Mononuclear cell (primary cell): ENCODE measurements around the gene ADD1. TPM values are rescaled to one million over a fixed set of nuclear protein-coding genes. Genes with fewer than 3 reads are reported as not detected.

Source experiments
- H3K27me3 ChIP-seq: 2 replicates; pipeline ENCODE4 v1.6.0; 2011; ENCODE audit warnings: low read length, control low read depth; ENCODE audit not compliant: insufficient read depth
- H3K4me1 ChIP-seq: 2 replicates; pipeline ENCODE4 v1.5.1; 2011; ENCODE audit warnings: mild to moderate bottlenecking, low read length, control low read depth; ENCODE audit not compliant: insufficient read depth
- H3K4me3 ChIP-seq: 2 replicates; pipeline ENCODE4 v1.5.1; 2011; ENCODE audit warnings: mild to moderate bottlenecking, low read length, moderate library complexity
- H3K9me3 ChIP-seq: 2 replicates; pipeline ENCODE4 v1.5.1; 2011; ENCODE audit warnings: low read depth, mild to moderate bottlenecking, control low read depth, low read length
- total RNA-seq: library from RNA; depleted of rRNA; stranded (reverse); fragments of >200 nt; gene quantifications from one replicate; pipeline ENCODE4 v1.2.3, GENCODE V29; 2012

ADD1 gene
- total RNA-seq, 1 donor, result 147 TPM

DNA sequence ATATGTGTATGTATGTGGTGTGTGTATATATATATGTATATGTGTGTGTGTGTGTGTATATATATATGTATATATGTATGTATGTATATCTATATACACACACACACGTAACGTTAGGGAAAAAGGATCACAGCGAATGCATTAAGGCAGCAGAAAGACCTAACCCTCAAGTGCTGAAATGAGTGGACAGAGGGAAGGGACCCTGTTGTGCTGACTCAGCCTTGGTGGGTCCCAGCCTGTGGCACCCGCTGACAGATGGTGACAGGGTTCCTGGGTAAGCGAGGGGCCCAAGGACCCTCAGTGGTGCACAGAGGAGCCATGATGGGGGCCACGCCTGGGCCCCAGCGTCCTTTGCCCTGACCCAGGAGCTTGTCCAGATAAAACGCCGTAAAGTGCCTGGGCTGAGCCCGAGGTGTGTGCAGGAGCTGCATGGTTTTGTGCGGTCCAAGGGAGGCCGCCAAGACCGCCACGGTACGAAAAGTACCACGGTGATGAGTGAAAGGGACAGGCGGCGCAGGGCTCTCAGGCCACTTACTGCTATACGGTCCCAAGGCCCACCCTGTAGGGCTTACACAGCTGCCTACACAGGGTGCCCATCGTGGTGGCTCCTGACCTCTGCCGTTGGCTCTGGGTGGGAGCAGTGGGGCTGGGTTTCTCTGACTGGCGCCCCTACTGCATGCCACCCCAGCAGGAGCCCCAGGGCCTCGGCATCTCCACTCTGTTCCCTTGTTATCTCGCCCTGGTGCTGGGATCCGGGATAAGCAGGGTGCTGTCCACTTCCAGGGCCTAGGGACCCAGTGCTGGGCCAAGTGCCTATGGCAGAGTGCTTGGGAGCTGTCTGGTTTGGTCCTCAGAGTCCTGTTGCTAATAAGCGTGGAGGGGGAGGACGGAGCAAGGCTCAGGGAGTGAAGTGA lies 40.8 kb upstream of the ADD1 start:
- H3K4me1 ChIP-seq, result peaks cover 98% of the 10 kb centered on the region

DNA sequence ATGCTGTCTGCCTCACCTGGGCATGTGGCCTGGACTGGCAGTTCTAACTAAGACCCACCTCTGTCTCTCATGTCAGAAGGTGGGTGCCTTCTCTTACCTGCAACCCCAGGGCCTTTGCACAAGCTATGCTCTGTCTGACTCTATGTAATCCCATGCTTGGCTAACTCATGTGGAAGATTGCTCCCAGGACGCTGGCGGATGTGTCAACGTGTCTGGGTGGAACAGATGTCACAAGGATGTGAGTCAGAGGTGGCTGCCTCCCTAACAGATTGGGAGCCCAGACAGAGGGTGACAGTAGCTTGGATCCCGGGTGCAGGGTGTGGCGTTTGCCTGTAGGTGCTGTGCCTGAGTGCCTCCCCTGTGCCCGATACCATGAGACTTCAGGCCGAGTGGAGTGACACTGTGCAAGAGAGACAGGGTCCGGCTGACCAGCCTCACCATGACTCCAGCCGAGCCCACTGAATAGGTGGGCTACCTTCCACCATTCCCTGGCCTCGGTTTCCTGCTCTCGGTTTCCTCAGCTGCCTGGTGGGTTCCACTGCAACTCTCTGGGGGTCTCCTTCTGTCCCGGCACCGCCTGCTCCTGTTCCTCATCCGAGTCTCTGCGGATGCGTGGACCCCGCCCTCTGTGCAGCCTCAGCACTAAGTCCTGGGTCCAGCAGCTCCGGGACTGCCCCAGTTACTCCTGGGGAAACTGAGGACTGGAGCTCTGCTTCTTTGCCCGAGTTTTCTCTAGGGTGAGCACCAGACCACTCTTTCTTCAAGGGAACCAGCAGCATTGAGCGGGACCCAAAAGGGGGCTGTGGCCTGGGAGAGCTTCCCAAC lies 39.8 kb upstream of the ADD1 start:
- Histone ChIP-seq H3K4me1 (peaks cover 95% of the 10 kb centered on the region), H3K4me3 (no peak overlapping the region), H3K9me3 (no peaks in the 10 kb centered on the region), H3K27me3 (no peaks in the 10 kb centered on the region)

More for the DNA sequence above, 40.8 kb upstream of the ADD1 start:
- Histone ChIP-seq H3K4me3 (no peak overlapping the region), H3K27me3 (no peaks in the 10 kb centered on the region), H3K9me3 (no peaks in the 10 kb centered on the region)

DNA sequence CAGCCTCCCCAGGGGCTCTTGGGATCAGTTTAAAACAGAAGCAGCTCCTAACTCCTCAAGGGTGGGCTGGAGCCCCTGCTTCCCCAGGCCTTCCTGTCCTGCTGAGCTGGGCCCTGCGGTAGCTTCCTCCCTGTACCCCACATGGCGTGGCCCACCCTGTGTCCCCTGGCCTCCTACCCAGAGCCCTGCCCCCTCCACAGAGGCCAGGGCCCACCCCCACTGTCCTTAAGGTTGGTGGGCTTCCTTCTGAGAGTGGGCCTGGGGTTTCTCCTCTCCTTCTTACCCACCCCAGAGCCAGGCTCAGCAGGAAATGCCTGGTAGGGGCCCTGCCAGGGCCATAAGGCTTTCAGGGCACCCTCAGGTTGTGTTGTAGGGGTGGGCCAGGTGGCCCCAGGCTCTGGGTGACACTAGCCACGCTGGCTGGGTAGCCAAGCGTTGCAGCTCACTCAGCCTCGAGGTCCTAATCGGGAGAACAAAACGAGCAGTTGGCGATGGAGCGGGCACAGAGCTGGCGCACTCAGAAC lies 39.1 kb upstream of the ADD1 start:
- H3K9me3 ChIP-seq, result no peaks in the 10 kb centered on the region
- no peaks in the 10 kb centered on the region for H3K27me3 ChIP-seq
- no peak overlapping the region for H3K4me3 ChIP-seq
- peaks cover 92% of the 10 kb centered on the region for H3K4me1 ChIP-seq

DNA sequence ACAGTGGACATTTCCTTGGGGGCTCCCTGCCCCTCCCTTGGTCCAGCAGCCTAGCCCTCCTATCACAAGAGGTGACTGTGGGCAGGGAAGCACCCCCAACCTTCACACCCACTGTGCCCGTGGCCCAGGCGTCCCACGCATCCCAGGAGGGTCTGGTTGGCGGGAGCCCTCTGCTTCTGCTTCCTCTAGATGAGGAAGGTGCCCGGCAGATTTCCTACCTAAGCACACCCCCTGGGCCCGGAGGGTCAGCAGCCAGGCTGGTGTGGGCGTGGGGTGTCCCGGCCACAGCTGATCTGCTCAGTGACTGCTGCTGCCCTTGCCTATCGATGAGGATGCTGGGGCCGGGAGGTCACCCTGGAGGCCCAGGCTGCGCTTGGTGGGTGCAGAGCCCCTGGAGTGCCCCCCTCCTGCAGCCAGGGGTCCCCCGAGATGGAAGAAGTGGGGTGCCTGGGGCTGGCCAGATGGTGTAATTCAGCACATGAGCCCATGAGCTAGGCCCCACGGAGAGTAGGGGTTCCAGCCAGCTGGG lies 38.6 kb upstream of the ADD1 start:
- Histone ChIP-seq H3K27me3 (no peaks in the 10 kb centered on the region), H3K4me3 (no peak overlapping the region), H3K9me3 (no peaks in the 10 kb centered on the region), H3K4me1 (peaks cover 92% of the 10 kb centered on the region)

DNA sequence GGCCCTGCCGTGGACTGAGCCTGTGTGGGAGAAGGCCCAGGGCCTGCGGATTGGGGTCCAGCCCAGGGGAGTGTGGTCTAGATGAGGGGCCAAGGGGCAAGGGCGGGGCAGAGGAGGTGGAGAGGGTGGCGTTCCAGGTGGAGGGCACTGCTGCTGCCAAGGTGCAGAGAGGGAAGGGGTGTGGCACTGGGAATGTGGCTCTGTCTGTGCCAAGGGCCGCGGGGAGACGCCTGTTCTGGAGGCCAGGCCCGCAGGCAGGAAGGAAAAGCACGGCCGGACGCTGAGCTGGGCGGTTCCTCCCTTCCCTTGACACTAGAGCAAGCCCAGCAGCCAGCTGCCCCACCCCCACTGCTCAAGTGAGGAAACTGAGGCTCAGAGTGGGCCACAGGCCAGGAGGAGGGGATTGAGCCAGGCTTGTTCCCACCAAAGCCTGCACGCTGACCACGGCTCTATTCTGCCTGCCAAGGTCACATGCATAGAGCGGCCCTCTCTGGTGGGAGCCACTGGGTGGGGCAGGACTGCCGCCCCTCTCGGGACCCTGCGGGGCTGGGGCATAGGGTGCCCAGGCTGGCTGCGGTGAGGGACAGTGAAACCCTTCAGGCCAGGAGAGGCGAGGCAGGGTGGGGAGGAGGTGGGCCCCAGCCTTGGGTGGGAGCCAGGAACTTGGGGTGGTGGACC lies 37.8 kb upstream of the ADD1 start:
- Histone ChIP-seq H3K4me1 (peaks cover 92% of the 10 kb centered on the region), H3K9me3 (no peaks in the 10 kb centered on the region), H3K4me3 (no peak overlapping the region), H3K27me3 (no peaks in the 10 kb centered on the region)

DNA sequence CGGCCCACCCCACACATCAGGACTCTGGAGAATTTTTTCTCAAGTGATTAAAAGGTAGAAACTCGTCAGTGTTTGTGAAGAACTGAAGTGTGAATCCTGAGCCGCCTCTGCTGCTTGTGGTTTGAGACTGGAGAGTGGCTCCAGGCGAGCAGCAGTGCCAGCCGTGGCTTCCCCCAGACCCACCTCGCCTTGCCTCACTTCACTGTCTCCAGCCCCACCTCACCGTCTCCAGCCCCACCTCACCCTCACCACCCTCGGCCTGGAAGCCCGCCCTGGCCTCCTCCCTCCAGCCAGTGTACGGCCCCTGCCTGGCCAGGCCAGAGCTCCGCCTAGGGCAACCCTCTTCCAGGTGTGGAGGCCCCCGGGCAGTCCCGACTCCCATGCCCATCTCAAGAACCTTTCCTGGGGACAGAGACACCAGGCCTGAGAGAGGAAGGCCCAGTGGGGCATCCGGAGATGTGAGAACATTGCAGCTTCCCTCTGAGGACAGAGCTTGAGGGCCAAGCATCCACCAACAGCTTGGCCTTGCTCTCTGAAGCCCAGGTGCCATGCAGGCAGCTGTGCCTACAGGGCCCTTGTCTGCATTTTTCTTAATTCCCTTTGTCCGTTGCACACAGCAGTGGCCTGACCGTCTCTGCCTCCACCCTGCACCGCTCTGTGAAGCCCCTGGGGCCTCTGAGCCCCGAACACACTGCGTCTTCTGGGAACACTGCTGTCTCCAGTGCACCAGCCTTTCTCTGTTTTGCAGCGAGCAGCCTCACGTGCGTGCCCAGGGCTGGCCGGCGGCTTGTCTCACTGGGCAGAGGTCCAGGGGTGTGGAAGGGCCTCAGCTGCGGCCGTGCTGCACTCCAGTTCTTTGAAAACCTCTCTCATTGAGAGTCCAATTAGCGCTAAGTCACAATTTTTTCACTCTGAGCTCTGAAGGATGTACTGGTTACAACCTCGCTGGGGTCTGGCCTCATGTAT lies 37.0 kb upstream of the ADD1 start:
- Histone ChIP-seq H3K27me3 (no peaks in the 10 kb centered on the region), H3K4me3 (no peak overlapping the region), H3K9me3 (no peaks in the 10 kb centered on the region), H3K4me1 (peaks cover 92% of the 10 kb centered on the region)

DNA sequence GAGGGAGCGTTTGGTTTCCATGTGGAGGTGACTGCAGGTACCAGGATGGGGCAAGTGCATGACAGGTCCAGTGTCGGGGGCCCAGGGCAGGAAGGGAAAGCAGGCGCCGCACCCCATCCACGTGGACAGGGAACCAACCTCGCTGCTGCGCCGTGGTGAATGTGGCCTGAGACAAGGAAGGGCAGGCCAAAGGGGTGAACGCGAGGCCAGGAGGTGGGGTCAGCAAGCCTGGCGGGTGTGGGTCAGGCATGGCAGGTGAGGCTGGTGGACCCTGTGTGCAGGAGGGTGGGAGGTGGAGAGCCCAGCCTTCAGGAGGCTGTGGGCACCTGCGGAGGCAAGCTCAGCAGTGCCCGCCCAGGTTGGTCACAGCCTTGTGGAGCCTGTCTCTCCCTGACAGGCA lies 36.1 kb upstream of the ADD1 start:
- Histone ChIP-seq H3K27me3 (no peaks in the 10 kb centered on the region), H3K4me3 (no peak overlapping the region), H3K9me3 (no peaks in the 10 kb centered on the region), H3K4me1 (peaks cover 93% of the 10 kb centered on the region)

DNA sequence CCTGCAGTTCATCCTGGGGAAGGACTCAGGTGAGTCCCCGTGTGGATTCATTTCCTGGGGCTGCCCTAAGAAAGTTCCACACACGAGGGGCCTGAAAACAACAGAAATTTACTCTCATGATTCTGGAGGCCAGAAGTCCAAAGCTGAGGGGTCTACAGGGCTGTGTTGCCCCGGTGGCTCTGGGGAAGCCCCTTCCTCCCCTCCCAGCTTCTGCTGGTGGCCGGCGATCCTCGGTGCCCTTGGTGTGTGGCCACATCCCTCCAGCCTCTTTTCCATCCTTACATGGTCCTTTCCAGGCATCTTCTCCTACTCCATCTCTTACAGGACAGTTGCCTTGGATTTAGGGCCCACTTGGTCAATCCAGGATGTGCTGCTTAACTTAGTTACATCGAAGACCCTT lies 35.6 kb upstream of the ADD1 start:
- Histone ChIP-seq H3K27me3 (no peaks in the 10 kb centered on the region), H3K4me3 (no peak overlapping the region), H3K9me3 (no peaks in the 10 kb centered on the region), H3K4me1 (peaks cover 92% of the 10 kb centered on the region)

DNA sequence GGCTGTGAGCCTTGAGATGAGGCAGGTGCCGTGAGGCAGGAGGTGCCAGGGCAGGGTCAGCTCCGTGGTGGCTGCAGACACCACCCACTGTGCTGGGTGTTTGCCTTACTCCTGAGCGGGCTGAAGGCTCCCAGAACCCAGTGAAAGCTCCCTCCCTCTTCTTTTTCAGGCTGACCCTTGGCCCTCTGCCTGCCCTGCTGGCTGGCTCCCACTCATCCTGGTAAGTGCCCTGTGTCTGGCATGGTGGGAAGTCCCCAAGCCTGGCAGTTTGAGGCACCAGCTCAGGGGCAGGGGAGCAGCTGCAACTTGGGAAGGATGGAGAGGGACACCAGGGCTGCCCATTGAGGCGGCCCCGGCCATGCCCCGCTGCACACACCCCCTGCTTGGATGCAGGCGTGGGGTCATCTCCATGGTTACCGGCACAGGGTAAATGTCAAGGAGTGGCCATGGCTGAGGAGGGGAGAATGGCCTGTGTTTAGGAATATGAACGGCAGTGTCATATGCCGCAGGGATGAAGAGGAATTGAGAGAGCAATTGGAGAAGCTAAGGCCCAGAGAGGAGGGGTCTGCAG lies 33.9 kb upstream of the ADD1 start:
- Histone ChIP-seq H3K4me1 (peaks cover 92% of the 10 kb centered on the region), H3K9me3 (no peaks in the 10 kb centered on the region), H3K27me3 (no peaks in the 10 kb centered on the region), H3K4me3 (no peak overlapping the region)

DNA sequence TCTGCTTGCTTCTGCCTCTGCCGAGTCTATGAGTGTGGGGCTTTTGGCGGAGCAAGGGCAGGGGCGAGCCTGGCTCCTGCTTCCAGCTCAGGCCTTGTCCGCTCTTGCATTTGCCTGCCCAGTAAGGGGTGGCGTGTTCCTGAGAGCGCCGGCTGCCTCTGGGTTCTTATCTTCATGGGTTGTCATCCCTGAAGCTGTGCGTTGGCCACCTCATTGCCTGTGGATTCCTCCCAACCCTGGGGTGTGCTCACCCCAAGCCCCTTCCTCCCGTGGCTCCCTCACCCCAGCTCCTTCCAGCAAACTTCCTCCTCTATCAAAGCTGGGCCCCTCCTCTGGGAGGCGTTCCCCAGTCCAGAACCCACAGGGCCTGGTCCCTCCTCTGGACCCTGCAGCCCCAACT lies 33.3 kb upstream of the ADD1 start:
- Histone ChIP-seq H3K4me1 (peaks cover 92% of the 10 kb centered on the region), H3K4me3 (no peak overlapping the region), H3K9me3 (no peaks in the 10 kb centered on the region), H3K27me3 (no peaks in the 10 kb centered on the region)

DNA sequence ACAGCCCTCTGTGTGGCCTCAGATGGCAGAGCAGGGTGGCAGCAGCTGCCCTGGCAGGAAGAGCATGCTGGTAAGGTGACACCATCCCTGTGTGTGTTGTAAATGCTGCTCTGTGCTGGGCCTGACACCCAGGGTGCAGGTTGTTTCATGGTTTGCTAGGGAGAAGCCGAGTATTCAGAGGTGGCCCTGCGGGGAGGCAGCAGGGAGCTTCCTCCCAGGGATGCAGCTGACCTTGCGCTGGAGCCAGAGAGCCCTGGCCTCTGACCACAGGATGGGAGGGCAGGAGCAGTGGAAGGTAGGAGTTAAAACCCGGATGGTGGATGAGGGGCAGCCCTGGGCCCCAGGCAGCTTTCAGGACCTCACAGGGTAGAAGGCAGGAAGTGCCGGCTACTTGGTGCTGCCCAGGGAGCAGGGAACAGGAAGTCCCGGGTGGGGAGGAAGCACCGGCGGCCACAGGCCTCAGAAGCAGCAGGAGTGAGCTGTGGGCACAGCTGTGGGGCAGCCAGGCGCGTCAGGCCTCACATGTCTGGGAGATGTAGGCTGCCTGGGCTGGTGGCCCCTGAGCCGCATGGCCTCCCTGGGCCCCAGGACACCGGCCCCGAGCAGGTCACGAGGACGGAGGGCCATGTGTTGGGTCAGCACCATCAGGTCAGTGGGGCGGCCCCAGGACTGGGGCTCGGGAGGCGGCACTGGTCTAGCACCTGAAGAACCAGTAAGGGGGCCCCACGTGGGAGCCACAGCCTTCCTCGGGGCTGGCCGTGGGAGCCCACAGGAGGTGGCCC lies 31.6 kb upstream of the ADD1 start:
- peak overlapping the region; percentile 60 for H3K4me3 ChIP-seq
- H3K9me3 ChIP-seq, result no peaks in the 10 kb centered on the region
- H3K4me1 ChIP-seq, result peaks cover 92% of the 10 kb centered on the region
- no peaks in the 10 kb centered on the region for H3K27me3 ChIP-seq

DNA sequence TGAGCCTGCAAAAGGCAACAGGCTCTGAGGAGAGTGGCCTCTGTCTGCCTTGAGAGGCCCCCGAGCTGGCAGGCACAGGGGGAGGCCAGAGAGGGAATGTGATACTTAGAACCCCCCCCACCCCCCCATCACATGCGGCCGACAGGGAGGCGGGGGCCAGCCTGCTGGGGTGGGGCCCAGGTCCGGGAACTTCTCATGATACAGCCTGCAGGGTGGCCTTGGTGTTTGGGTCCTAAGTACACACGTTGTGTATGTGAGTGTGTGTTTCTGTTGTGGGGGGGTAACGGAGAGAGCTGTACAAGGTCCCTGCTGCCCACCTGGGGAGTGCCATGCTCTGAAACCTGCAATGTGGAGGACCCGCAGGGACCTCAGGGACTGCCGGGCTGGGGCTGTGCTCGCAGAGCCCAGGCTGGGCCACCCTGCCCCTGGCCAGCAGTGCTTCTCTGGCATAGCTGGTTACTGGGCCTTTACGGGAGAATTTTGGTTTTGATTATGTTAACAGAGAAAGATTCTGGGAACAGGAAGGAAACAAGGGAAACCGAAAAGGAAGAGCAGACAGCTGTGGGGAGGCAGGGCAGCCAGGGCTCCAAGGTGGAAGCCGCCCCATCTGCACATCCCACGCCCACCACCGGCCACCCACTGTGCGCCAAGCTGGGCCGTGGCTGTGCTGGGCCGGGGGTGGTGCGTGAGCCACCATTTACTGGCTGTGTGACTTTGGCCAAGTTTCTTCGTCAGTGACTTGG lies 30.9 kb upstream of the ADD1 start:
- H3K9me3 ChIP-seq, result no peaks in the 10 kb centered on the region
- peak overlapping the region; percentile 60 for H3K4me3 ChIP-seq
- peaks cover 92% of the 10 kb centered on the region for H3K4me1 ChIP-seq
- H3K27me3 ChIP-seq, result no peaks in the 10 kb centered on the region
